Osteocyte (in vitro differentiated cells): ENCODE data around the gene CLEC3A. TPM values are rescaled to one million over a fixed set of nuclear protein-coding genes. Genes with fewer than 3 reads are reported as not detected.
A peak's percentile ranks its signal among the peaks of the same experiment; 100 is the strongest.
"Not testable (repeated sequence)": the region's sequence is repeated elsewhere in the genome, so short reads cannot be mapped to it uniquely, and the experiment has no call there.

Experiments
- DNase-seq: peaks from one replicate; pipeline ENCODE4 v3.0.0; 2021; ENCODE audit warnings: mixed read lengths; ENCODE audit not compliant: unreplicated experiment; ENCODE audit errors: extremely low spot score
- H3K27ac Mint-ChIP-seq: one replicate; pipeline ENCODE4 v1.8.0; 2021; ENCODE audit warnings: mild to moderate bottlenecking, mixed read lengths; ENCODE audit not compliant: unreplicated experiment
- H3K27me3 Mint-ChIP-seq: one replicate; pipeline ENCODE4 v1.8.0; 2021; ENCODE audit warnings: mixed read lengths; ENCODE audit not compliant: unreplicated experiment
- H3K36me3 Mint-ChIP-seq: one replicate; pipeline ENCODE4 v1.8.0; 2021; ENCODE audit warnings: mixed read lengths; ENCODE audit not compliant: unreplicated experiment
- H3K4me1 Mint-ChIP-seq: one replicate; pipeline ENCODE4 v1.8.0; 2021; ENCODE audit warnings: mixed read lengths; ENCODE audit not compliant: unreplicated experiment
- H3K4me3 Mint-ChIP-seq: one replicate; pipeline ENCODE4 v1.8.0; 2021; ENCODE audit warnings: mild to moderate bottlenecking, moderate library complexity, mixed read lengths; ENCODE audit not compliant: unreplicated experiment
- H3K9me3 Mint-ChIP-seq: one replicate; pipeline ENCODE4 v1.8.0; 2021; ENCODE audit warnings: mixed read lengths; ENCODE audit not compliant: unreplicated experiment
- CTCF ChIP-seq: fragments of 200-600 bp; sonication (generic); IDR thresholded peaks from 2 replicates; pipeline ENCODE4 v1.5.0; 2021; ENCODE audit warnings: antibody characterized with exemption, mild to moderate bottlenecking, moderate library complexity
- total RNA-seq: library from RNA; stranded (reverse); gene quantifications from 2 replicates; pipeline ENCODE4 v1.2.1, GENCODE V29; 2021

Gene CLEC3A
- total RNA-seq, 1 donor from 2014 or later = not detected

GRCh38 chr16:78045865-78046581 lies 23.7 kb downstream of the CLEC3A start:
- Mint-ChIP-seq H3K4me1 (peaks cover 2% of the 10 kb centered on the region), H3K36me3 (no peaks in the 10 kb centered on the region), H3K4me3 (no peak overlapping the region), H3K27me3 (no peaks in the 10 kb centered on the region), H3K27ac (no peak overlapping the region), H3K9me3 (no peaks in the 10 kb centered on the region)
- TF ChIP-seq CTCF = no peak
- DNase-seq = peak; percentile 92

- Mint-ChIP-seq H3K27ac (no peak overlapping the region), H3K4me3 (no peak overlapping the region), H3K36me3 (no peaks in the 10 kb centered on the region), H3K4me1 (peaks cover 2% of the 10 kb centered on the region), H3K9me3 (no peaks in the 10 kb centered on the region), H3K27me3 (no peaks in the 10 kb centered on the region)
- TF ChIP-seq CTCF = no peak
- DNase-seq = no peak
Measured at GRCh38 chr16:78048319-78048718, 26.0 kb downstream of the CLEC3A start.

- no peak overlapping the region for H3K27ac Mint-ChIP-seq
- H3K27me3 Mint-ChIP-seq = no peaks in the 10 kb centered on the region
- no peak overlapping the region for H3K4me3 Mint-ChIP-seq
- H3K9me3 Mint-ChIP-seq = peaks cover 4% of the 10 kb centered on the region
- no peak for DNase-seq
- no peak for TF ChIP-seq CTCF
- no peaks in the 10 kb centered on the region for H3K36me3 Mint-ChIP-seq
- H3K4me1 Mint-ChIP-seq = no peaks in the 10 kb centered on the region
Measured at GRCh38 chr16:78050734-78051400, 28.5 kb downstream of the CLEC3A start.

GRCh38 chr16:78057803-78058564 lies 35.6 kb downstream of the CLEC3A start:
- Mint-ChIP-seq H3K27me3 (no peaks in the 10 kb centered on the region), H3K4me3 (no peak overlapping the region)
- DNase-seq = no peak

GRCh38 chr16:78059806-78060205 lies 37.5 kb downstream of the CLEC3A start:
- not testable (repeated sequence) for H3K27ac Mint-ChIP-seq, H3K27me3 Mint-ChIP-seq, H3K4me3 Mint-ChIP-seq, H3K9me3 Mint-ChIP-seq, H3K4me1 Mint-ChIP-seq, DNase-seq, H3K36me3 Mint-ChIP-seq

More at GRCh38 chr16:78057803-78058564, 35.6 kb downstream of the CLEC3A start:
- Mint-ChIP-seq H3K4me1 (no peaks in the 10 kb centered on the region), H3K9me3 (peaks cover 4% of the 10 kb centered on the region), H3K27ac (no peak overlapping the region), H3K36me3 (no peaks in the 10 kb centered on the region)
- no peak for TF ChIP-seq CTCF
